GM18499 (cell line): ENCODE measurements around the gene DNAH2.

Experiments
- ATAC-seq: cut with Tn5 transposase; IDR thresholded peaks from one replicate; pipeline ENCODE4 v1.9.1; 2021; ENCODE audit warnings: moderate number of reproducible peaks; ENCODE audit not compliant: insufficient read depth, unreplicated experiment

The DNAH2 gene

GRCh38 chr17:7816926-7817642 lies 99.5 kb downstream of the DNAH2 start:
- ATAC-seq: no peak

- ATAC-seq: no peak
Observed at GRCh38 chr17:7817643-7817964, 100.1 kb downstream of the DNAH2 start.

GRCh38 chr17:7818026-7818425 lies 100.5 kb downstream of the DNAH2 start:
- no peak for ATAC-seq

GRCh38 chr17:7818746-7819645 lies 101.5 kb downstream of the DNAH2 start:
- no peak for ATAC-seq

GRCh38 chr17:7820231-7820630 lies 102.7 kb downstream of the DNAH2 start:
- no peak for ATAC-seq

- no peak for ATAC-seq
Observed at GRCh38 chr17:7822126-7822525, 104.6 kb downstream of the DNAH2 start.

GRCh38 chr17:7823581-7824001 lies 106.0 kb downstream of the DNAH2 start:
- ATAC-seq: no peak

GRCh38 chr17:7824021-7824924 lies 106.7 kb downstream of the DNAH2 start:
- ATAC-seq: no peak

- ATAC-seq: no peak
Observed at GRCh38 chr17:7825206-7825990, 107.9 kb downstream of the DNAH2 start.

- ATAC-seq: no peak
Observed at GRCh38 chr17:7830616-7831015, 113.1 kb downstream of the DNAH2 start.

- no peak for ATAC-seq
Observed at GRCh38 chr17:7831233-7831632, 113.7 kb downstream of the DNAH2 start.

- ATAC-seq: no peak
Observed at GRCh38 chr17:7832431-7832830, 114.9 kb downstream of the DNAH2 start.

- no peak for ATAC-seq
Observed at GRCh38 chr17:7833011-7833794, 115.7 kb downstream of the DNAH2 start.

- no peak for ATAC-seq
Observed at GRCh38 chr17:7833795-7834541, 116.4 kb downstream of the DNAH2 start, which contains the start of gene KDM6B. Gene KDM6B (plus strand): TSS chr17:7834217. CDS start chr17:7845555, 11,338 bp downstream.

- ATAC-seq: no peak
Observed at GRCh38 chr17:7834542-7834956, 117.0 kb downstream of the DNAH2 start.

- ATAC-seq: no peak
Observed at GRCh38 chr17:7834957-7835813, 117.6 kb downstream of the DNAH2 start.

GRCh38 chr17:7835814-7836595 lies 118.5 kb downstream of the DNAH2 start:
- no peak for ATAC-seq
